Measurements from ENCODE around the gene RRP1B.

GRCh38 chr21:43687566-43688399 is 28.4 kb downstream of the RRP1B start:
- no peak for TF ChIP-seq EP300 (conservative IDR thresholded peaks at IDR 0.05; ENCODE audit: poor library complexity, severe bottlenecking)
- TF ChIP-seq, protein P1, sequence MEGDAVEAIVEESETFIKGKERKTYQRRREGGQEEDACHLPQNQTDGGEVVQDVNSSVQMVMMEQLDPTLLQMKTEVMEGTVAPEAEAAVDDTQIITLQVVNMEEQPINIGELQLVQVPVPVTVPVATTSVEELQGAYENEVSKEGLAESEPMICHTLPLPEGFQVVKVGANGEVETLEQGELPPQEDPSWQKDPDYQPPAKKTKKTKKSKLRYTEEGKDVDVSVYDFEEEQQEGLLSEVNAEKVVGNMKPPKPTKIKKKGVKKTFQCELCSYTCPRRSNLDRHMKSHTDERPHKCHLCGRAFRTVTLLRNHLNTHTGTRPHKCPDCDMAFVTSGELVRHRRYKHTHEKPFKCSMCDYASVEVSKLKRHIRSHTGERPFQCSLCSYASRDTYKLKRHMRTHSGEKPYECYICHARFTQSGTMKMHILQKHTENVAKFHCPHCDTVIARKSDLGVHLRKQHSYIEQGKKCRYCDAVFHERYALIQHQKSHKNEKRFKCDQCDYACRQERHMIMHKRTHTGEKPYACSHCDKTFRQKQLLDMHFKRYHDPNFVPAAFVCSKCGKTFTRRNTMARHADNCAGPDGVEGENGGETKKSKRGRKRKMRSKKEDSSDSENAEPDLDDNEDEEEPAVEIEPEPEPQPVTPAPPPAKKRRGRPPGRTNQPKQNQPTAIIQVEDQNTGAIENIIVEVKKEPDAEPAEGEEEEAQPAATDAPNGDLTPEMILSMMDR (IDR thresholded peaks at IDR 0.05; ENCODE audit: poor library complexity, severe bottlenecking), result no peak
- no peak for TF ChIP-seq TAF1 (IDR thresholded peaks at IDR 0.05; ENCODE audit: low read depth)
- TF ChIP-seq EZH2 (IDR thresholded peaks at IDR 0.05; ENCODE audit: borderline replicate concordance, insufficient read depth, low read length, poor library complexity, severe bottlenecking), result no peak
- TF ChIP-seq REST (IDR thresholded peaks at IDR 0.05; ENCODE audit: borderline replicate concordance), result no peak
- TF ChIP-seq RAD21 (conservative IDR thresholded peaks at IDR 0.05), result no peak
- TF ChIP-seq MXI1 (conservative IDR thresholded peaks at IDR 0.05; ENCODE audit: poor library complexity, severe bottlenecking), result no peak
